GM18907 (cell line): ENCODE data around the gene ESAM.

Experiments used
- ATAC-seq: cut with Tn5 transposase; IDR thresholded peaks from one replicate; pipeline ENCODE4 v1.9.1; 2021; ENCODE audit warnings: mild to moderate bottlenecking, moderate library complexity; ENCODE audit not compliant: unreplicated experiment

The ESAM gene

GRCh38 chr11:124737638-124738305 is 24.3 kb downstream of the ESAM start:
- ATAC-seq = no peak

GRCh38 chr11:124736736-124737135 is 25.4 kb downstream of the ESAM start:
- ATAC-seq = no peak

- ATAC-seq = no peak
These were observed 29.9 kb downstream of the ESAM start for GRCh38 chr11:124732230-124732629.

DNA sequence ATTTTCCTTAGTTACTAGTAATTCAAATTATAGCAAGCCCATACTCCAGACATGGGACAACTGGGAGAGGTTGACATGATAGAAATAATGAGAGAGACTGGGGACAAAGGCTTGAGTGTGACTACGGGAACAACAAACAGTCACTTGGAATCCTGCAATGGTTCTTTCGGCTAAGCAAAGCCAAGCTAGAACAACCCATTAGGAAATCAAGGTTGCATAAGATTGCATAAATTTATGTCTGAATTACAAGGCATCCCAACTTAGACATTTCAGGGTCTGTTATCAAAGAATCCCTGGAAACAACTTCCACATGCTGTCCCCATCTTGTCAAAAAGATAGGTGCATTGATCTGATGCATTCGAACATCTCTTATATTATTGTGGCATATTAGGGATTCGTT is 32.5 kb downstream of the ESAM start:
- ATAC-seq = no peak

DNA sequence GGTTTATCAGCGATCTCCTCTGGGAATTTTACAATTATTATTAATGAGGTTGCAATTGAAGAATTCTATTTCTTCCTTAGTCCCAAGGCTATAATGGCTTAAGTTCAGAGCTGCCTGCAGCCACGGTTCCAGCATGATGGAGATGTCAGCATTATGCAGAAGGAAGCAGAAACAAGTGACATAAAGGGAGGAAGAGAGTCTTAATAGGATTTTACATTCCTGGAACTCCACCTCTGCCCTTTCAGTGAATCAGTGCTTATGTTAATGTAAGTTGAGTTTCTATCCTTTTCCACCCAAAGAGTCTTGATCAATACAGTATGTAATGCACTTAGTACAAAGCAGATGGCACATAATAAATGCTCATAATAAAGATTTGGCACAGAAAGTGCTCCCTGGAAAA is 34.0 kb downstream of the ESAM start:
- no peak for ATAC-seq

DNA sequence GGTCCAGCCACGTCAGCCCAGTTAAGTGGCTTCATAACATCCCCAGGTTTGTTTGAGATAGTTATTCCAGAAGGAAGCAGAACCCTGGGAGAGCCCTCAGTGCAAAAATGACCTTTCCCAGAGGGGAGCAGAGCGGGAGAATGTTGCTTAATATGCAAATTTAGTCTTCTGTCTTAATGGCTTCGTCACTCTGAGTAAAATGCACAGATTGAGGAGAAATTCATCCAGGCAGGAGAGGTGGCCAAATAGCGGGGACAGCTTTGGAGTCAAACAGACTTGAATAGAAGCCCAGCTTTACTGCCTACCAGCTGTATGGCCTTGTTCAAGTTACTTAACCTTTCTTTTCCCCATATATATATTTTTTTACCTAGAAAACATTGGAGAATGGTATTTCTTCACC is 34.6 kb downstream of the ESAM start:
- ATAC-seq = no peak

- peak; percentile 15 for ATAC-seq
These were observed 36.4 kb downstream of the ESAM start for GRCh38 chr11:124725719-124726105.

DNA sequence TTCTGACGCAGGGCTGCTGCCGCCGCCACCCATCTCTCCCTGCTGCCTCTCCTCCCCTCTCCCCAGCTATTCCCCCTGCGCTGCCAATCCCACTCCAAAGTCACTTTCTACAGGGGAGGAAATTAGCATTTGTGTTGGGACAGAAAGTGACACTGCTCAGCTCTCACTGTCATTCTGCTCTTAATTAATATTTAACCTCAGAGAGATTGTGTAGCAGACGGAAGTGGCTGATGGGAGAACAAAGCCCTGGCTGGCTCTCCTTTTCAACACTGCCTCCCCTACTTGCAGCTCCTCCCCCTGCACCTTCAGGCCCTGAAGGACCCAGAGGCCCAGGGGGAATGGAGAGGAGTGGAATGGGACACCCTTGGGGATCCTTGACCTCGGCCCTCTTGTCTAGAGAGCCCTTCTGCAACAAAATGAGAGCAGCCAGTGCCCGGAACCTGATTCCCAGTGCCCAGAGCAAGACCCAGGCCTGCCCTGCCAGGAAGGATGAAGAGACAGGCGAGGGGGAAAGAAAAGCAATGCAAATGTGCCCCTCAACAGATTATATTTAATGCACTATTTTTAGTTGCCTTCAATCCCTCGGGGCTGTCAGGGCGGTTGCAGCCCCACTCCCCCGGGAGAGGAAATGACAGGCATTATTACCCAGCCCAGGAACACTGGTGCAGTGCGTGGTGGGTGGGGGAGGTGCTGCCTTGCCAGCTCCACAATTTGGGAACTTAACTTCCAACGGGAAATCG is 36.9 kb downstream of the ESAM start:
- peak; percentile 98 for ATAC-seq

GRCh38 chr11:124722176-124722575 is 39.9 kb downstream of the ESAM start:
- ATAC-seq = no peak

DNA sequence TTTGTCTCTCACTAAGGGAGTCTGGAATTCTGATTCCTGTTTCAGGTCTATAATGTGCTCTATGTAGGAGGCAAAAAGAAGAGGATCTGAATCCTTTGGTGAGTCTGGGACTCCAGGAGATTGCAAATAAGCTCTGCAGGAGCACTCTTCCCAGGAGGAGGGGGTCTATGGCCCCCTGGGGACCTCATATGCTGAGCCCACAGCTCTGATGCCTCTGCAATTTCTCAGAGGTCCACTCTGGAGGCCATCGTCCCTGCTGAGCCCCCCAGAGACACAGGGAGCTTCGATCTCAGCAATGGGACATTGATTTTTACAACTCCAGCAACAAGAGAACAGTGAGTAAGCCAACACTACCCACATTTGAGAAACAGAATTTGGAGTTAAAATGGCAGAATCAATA is 42.6 kb downstream of the ESAM start:
- no peak for ATAC-seq

DNA sequence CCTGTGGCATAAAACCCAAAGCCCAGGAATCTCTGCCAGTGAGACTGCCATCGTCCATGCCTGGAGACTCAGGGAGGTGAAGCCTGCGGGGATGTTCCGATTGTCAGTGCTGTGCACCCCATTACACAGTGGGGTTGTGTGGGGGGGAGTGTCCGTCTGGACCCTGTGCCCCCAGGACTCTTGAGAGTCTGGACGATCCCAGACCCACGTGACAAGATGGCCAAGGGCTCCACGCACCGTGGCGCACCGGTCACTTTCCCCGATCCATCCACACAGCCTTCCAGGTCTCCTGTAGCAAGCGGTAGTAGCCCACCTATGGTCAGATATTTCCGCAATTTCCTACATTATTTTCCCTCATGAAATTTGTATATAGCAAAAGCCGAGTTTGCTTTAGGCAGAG is 43.3 kb downstream of the ESAM start:
- no peak for ATAC-seq

GRCh38 chr11:124717786-124718651 is 44.1 kb downstream of the ESAM start:
- peak; percentile 61 for ATAC-seq

- no peak for ATAC-seq
These were observed 44.7 kb downstream of the ESAM start for GRCh38 chr11:124717421-124717785.

- ATAC-seq = no peak
These were observed 45.5 kb downstream of the ESAM start for GRCh38 chr11:124716591-124716990.

- no peak for ATAC-seq
These were observed 49.7 kb downstream of the ESAM start for GRCh38 chr11:124712392-124712791.

DNA sequence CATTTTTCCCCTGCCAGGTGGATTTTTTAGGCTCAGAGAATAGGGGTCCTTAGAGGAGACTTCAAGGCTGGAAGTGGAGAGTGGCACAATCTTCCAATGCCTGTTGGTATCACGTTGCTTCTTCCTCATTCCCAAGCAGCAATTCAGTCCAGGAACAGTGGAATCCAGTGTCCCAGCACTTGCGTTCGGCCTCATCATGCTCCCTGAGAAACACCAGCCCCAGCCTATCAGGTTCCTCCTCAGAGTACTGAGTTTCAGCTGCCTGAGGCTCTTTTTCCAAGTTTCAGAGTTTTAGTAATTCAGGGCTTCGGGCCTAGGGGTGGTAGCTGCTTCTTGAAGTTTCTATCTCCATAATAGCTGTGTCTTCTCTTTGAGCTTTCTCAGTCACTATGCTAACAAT is 54.3 kb downstream of the ESAM start:
- ATAC-seq = no peak
